M059J (cell line): Measurements from ENCODE around the gene TRIM37. TPM values are rescaled to one million over a fixed set of nuclear protein-coding genes. Genes with fewer than 3 reads are reported as not detected.
"Not testable (repeated sequence)": the region's sequence is repeated elsewhere in the genome, so short reads cannot be mapped to it uniquely, and the experiment has no call there.

ENCODE experiments used
- DNase-seq: peaks from one replicate; pipeline ENCODE4 v3.0.0-alpha.2; 2012; ENCODE audit warnings: low read depth
- total RNA-seq: library from RNA; depleted of rRNA; stranded (reverse); fragments of >200 nt; shearing (Covaris generic); gene quantifications from 2 replicates; pipeline ENCODE4 v1.2.3, GENCODE V29; 2014

The TRIM37 gene
- total RNA-seq, 1 experiment from 2014 or later, result 35.7 TPM

- DNase-seq, result no peak
These were observed 8.8 kb upstream of the TRIM37 start for GRCh38 chr17:59115474-59115873.

DNA sequence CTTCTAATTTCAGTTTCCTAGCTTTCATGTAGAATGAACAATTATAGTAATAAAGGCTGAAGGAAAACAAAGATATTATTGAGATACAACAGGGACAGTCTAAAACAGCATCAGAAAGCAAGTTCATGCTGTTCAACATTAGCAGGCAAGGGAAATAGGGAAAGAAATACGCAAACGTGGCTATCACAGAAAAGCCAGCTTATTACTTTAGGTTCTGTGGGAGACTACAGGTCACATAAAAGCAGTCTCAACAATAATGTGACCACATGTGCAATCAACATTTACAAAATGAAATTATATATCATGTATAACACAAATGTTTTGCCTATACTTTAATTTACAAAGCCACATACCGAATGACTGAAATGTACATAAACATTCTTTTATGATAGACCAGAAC is 4.9 kb upstream of the TRIM37 start:
- no peak for DNase-seq

- DNase-seq, result no peak
These were observed 4.3 kb upstream of the TRIM37 start for GRCh38 chr17:59110973-59111372.

DNA sequence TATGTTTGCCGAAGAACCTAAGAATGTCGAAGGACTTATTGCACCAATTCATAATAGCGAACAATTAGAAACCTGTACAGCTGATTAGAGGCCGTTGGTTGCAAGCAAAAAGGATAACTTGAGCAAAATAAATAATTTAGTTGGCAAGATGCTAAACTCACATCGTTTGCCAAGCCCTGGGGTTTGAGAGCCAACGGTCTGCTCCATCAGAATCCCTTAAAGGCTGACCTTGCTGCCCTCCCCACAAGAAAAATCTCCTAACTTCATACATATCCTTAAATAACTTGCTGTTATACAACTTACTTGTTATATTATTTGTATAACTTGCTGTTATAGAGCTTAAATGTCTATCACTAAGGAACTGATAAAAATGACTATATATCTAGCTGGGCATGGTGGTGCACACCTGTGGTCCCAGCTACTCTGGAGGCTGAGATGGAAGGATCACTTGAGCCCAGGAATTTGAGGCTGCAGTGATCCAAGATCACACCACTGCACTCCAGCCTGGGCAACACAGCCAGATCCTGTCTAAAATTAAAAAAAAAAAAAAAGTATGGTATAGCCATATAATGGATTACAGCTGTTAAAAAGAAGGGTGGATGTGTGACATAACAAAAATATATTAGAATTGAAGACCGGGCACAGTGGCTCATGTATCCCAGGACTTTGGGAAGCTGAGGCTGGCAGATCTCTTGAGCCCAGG is 1.9 kb upstream of the TRIM37 start:
- no peak for DNase-seq

DNA sequence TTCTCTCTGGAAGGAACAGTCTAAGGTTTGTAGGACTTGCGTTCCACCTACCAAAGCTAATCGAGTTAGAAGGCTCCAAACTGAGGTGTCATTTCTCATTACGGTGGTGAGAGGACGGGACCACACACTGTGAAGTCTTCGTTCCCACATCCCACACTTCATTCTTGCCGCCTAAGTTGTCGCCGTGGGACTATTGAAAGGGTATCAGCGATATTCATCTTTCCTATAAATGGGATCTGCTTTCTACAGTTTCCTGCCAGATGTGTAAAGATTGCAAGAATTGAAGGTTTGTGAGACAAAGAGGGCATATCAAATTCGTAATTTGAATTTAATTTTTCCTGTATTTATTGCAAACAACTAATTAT is 608 bp upstream of the TRIM37 start:
- no peak for DNase-seq

- peak; percentile 64 for DNase-seq
These were observed 723 bp downstream of the TRIM37 start for GRCh38 chr17:59105852-59106462.

- no peak for DNase-seq
These were observed 5.5 kb downstream of the TRIM37 start for GRCh38 chr17:59101178-59101577.

- DNase-seq, result no peak
These were observed 8.8 kb downstream of the TRIM37 start for GRCh38 chr17:59097876-59098275.

- no peak for DNase-seq
These were observed 11.7 kb downstream of the TRIM37 start for GRCh38 chr17:59094861-59095530.

GRCh38 chr17:59093702-59094231 is 12.9 kb downstream of the TRIM37 start:
- peak; percentile 90 for DNase-seq

- no peak for DNase-seq
These were observed 13.5 kb downstream of the TRIM37 start for GRCh38 chr17:59093145-59093701.

GRCh38 chr17:59090593-59090992 is 16.1 kb downstream of the TRIM37 start:
- DNase-seq, result not testable (repeated sequence)

GRCh38 chr17:59084154-59084553 is 22.5 kb downstream of the TRIM37 start:
- DNase-seq, result no peak

GRCh38 chr17:59074494-59074893 is 32.2 kb downstream of the TRIM37 start:
- peak; percentile 36 for DNase-seq

DNA sequence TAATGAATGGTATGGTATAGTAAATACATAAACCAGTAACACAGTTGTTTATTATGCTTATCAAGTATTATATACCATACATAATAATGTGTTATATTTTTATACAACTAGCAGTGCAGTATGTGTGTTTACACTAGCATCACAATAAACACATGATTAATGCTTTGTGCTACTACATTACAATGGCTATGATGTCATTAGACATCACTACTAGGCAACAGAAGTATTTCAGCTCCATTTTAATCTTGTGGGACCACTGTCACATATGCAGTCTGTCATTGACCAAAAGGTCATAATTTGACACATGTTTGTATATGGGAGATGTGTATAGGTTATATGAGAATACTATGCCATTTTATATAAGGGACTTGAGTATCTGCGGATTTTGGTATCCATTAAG is 32.7 kb downstream of the TRIM37 start:
- DNase-seq, result no peak

- DNase-seq, result no peak
These were observed 36.8 kb downstream of the TRIM37 start for GRCh38 chr17:59069856-59070255.

GRCh38 chr17:59067756-59068155 is 38.9 kb downstream of the TRIM37 start:
- no peak for DNase-seq

- DNase-seq, result no peak
These were observed 39.3 kb downstream of the TRIM37 start for GRCh38 chr17:59067340-59067739.

DNA sequence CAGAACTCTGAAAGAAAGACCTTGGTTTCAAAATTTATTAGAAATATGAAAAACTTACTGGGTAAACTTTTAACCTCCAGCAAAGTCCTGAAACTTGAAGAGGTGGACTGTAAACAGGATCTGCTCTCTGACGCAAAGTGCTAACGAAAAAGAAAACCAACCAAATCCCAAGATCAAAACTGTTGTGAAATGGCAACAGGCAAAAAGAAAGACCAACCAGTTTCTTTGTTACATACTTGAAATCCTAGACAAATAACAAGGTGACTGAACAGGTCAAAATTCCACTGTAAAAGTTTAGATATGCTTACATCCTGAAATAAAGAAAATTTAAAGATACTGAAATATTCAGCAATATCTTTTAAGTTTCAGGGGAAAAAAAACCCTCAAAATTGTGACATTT is 44.2 kb downstream of the TRIM37 start:
- no peak for DNase-seq

DNA sequence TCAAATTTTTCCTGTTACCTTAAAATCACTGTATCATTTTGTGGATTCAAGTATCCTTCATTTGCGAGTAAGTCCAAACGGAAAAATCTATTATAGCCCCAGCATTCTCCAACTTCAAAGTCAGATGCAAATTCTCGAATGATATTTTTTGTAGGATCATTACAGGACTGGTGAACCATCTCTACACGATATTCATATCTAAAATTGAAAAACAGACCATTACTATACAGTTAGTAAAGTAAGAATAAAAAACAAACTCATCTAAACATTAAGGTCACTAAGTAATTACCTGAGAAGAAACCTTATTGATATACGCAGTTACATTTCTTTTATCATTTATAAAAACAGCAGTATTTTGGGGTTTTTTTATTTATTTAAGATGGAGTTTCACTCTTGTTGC is 49.8 kb downstream of the TRIM37 start:
- DNase-seq, result no peak

DNA sequence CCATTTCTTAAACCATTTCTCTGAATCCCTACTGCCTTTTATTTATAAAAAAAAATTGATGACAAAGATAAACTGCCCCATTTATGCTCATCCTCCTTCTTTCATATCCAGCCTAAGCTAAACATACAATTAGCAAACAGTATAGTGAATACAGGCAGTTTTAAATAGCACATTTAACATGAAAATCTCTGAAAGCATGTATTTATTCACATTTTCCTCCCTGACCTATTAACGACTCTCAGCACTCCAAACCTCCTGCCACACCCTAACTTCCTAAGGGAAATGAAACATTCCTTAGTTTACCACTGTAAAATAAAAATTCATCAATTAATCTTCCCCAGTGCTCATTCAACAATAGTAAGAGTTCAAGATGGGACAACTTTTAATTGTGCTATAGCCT is 56.9 kb downstream of the TRIM37 start:
- DNase-seq, result no peak

GRCh38 chr17:59047616-59048015 is 59.1 kb downstream of the TRIM37 start:
- no peak for DNase-seq

- DNase-seq, result no peak
These were observed 60.5 kb downstream of the TRIM37 start for GRCh38 chr17:59046192-59046591.
